Measurements from ENCODE around the gene KRTAP12-4.
"Not testable (repeated sequence)": the region's sequence is repeated elsewhere in the genome, so short reads cannot be mapped to it uniquely, and the experiment has no call there.

Gene KRTAP12-4

DNA sequence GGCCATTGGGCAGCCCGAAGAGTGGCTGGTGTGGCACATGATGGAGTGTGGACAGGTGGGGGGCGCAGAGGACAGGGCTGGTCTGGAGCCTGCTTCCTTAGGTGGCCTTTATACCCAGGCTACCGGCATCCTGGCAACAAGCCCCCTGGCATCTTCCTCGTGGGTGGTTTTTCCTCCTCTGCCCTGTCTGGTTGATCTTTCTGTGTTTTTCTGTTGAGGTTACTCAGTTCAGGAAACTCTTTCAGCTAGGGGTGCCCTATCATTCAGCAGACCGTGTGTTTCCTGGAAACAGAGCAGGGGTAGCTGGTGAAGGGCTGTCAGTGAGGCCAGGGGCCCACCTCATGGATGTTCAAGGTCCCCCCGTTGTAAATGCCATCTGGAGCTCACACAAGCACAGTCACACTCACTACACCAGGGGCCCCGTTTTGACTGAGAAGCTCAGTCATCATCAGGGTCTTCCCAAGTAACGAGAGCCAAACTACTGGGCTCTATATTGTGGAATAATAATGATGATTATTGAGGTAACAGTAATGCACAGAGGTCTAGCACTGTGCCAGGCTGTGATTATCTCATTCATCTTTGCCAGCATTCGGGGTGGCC is at the start of gene KRTAP12-4:
TSS of gene KRTAP12-4 (minus strand) at position 84 of the 600 bp plus-strand sequence. CDS start at position 39, 45 bp downstream.
- no peak for DNase-seq (ENCODE audit: low read depth)

GRCh38 chr21:44703731-44704635 is 49.5 kb upstream of the KRTAP12-4 start:
- no peak for DNase-seq (ENCODE audit: low read depth)

DNA sequence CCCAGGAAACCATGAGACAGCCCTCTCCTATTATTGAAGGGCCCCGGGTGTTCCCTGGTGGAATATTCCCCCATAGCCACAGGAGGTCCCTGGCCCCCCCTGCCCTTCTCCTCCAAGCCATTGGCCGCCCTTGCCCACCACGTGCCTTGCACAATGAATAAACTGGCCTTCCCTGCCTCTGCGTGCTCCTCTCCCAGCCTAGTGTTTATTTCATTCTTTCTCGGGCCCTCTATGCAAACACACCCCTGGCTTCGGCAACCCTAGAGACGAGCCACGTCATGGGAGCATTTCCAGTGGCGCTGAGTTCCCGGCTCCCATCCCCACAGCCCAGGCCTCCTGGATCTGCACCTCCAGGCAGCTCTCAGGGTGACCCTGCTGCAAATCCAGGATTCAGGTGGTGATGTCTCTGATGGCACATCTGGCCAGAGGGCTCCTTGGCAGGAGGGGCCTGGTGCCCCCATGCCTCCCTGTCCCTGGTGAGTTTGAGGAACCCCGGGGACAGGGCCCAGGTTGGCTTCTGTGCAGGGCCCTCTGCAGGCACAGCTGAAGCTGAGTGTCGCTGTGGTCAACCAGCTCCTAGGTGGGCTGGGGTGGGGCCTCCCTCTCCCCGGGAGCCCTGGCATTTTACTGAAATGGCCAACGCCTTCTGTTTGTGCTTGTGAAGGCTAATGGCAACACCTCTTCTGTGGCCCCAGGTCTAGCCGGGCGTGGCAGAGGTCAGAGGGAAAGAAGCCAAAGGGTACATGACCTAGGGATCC is 48.7 kb upstream of the KRTAP12-4 start:
- no peak for DNase-seq (ENCODE audit: low read depth)

DNA sequence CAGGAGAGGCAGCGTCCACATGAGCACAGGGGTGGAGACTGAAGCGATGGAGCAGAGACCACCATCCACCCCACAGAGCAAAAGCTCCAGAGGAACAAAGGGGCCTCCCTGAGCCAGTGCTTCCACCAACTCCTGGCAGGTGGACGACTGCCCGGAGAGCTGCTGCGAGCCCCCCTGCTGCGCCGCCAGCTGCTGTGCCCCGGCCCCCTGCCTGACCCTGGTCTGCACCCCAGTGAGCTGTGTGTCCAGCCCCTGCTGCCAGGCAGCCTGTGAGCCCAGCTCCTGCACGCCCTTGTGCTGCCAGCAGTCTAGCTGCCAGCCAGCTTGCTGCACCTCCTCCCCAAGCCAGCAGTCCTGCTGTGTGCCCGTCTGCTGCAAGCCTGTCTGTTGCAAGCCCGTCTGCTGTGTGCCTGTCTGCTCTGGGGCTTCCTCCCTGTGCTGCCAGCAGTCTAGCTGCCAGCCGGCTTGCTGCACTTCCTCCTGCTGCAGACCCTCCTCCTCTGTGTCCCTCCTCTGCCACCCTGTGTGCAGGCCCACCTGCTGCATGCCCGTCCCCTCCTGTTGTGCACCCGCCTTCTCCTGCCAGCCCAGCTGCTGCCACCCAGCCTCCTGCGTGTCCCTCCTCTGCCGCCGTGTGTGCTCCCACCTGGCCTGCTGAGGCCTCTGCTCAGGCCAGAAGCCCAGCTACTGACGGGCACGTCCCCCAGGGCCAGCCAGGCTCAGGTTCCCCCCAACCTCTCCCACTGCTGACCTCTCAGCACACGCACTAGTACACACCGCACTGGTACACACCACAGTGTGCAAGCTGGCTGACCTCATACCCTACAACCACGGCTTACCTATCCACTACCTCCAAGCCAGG is 47.9 kb upstream of the KRTAP12-4 start:
- DNase-seq (ENCODE audit: low read depth): no peak

GRCh38 chr21:44701541-44701940 is 47.1 kb upstream of the KRTAP12-4 start:
- DNase-seq (ENCODE audit: low read depth): no peak

DNA sequence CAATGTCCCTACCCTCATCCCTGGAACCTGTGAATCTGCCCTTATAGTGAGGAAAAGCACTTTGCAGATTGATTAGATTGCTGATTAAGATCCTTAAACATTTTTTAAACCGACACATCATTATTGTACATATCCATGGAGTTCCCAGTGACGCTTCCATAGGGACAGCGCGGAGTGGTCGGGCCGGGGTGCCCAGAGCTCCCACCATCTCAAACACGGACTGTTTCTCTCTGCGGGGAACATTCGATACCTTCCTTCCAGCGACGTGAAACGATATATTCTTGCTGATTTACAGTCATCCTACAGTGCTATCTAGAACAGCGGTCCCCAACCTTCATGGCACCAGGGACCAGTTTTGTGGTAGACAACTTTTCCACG is 46.6 kb upstream of the KRTAP12-4 start:
- no peak for DNase-seq (ENCODE audit: low read depth)

- no peak for DNase-seq (ENCODE audit: low read depth)
Observed at GRCh38 chr21:44700101-44701022, 45.9 kb upstream of the KRTAP12-4 start.

DNA sequence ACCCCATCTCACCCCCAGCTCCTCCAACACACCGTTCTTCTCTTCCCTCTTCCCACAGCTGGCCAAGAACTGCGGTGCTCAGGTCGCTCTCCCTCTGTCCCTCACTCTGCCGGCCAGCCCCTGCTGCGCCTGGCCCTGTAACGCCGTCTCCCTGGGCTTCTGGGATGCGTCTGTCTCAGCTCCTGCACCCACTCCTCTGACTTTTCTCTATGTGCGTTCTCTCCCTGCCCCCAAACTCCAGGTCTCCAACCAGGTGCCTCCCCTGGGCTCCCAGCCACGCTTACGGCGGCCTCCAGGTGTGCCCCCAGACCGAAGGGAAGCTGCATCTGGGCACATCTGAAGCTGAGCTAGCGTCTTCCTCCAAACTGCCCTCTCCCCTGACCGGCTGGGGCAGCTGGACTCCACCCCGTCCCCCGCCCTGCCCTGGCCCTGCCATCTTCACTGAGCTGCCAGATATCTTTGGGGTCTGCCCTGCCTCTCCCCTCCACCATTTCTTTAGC is 45.1 kb upstream of the KRTAP12-4 start:
- DNase-seq (ENCODE audit: low read depth): no peak

DNA sequence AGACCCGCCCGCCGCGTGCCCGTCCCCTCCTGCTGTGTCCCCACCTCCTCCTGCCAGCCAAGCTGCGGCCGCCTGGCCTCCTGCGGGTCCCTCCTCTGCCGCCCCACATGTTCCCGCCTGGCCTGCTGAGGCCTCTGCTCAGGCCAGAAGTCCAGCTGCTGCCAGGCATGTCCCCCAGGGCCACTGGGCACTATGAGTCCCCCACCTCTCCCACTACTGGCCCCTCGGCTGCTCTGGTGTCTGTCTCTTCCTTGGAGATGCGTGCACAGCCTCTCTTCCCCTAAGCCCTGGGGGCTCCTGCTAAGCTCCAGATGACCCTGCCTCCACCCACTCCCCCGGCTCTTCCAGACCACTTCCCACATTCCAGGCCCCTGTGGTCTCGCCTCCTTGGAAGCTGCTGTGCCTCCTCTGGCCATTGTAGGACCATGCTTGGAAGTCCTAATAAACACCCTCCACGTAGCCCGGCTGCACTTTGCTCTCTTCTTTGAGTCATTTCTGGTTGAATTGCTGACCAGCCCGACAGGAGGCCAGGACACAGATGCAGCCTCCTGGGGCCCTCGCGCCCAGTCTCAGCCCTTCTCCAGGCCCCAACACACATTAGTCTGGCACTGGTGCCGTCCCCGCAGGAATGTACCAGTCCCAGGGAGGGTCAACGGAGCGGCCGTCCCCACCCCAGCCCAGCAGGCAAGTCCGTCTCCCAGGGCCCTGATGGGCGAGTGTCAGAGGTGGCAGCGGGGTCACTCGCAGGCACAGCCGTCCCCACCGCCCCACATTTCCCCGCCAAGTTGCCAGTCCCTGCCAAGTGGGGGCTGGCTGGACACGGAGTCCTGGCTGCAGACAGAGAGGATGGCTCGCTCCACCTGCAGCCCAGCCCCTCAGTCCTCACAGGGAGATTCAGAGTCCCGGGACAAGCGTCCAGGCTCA is 43.6 kb upstream of the KRTAP12-4 start:
- DNase-seq (ENCODE audit: low read depth): no peak

DNA sequence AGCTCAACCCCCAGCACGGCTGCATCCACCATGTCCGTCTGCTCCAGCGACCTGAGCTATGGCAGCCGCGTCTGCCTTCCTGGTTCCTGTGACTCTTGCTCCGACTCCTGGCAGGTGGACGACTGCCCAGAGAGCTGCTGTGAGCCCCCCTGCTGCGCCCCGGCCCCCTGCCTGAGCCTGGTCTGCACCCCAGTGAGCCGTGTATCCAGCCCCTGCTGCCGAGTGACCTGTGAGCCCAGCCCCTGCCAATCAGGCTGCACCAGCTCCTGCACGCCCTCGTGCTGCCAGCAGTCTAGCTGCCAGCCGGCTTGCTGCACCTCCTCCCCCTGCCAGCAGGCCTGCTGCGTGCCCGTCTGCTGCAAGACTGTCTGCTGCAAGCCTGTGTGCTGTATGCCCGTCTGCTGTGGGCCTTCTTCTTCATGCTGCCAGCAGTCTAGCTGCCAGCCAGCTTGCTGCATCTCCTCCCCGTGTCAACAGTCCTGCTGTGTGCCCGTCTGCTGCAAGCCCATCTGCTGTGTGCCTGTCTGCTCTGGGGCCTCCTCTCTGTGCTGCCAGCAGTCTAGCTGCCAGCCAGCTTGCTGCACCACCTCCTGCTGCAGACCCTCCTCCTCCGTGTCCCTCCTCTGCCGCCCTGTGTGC is 42.8 kb upstream of the KRTAP12-4 start, which contains the start of gene KRTAP10-12:
TSS of gene KRTAP10-12 (plus strand) at position 1 of the 639 bp plus-strand sequence. CDS start at position 31, 30 bp downstream.
- not testable (repeated sequence) for DNase-seq (ENCODE audit: low read depth)

GRCh38 chr21:44696572-44696971 is 42.1 kb upstream of the KRTAP12-4 start:
- DNase-seq (ENCODE audit: low read depth): no peak

DNA sequence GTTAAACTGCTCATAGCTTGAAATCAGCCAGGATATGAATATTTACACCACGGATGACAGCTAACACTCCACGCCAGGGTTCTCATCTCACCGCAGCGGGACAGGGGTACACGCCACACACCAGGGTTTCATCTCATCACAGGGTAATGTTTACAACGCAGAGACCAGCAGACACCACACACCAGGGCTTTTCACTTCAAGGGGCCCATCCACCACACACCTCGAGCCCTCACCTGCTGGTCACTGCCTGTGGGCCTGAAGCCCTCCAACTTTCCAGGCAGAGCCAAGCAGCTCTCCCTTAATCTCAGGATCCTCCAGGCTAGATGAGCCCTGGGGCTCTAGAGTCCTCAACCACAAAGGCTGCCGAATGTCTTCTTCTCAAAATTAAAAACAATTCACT is 41.2 kb upstream of the KRTAP12-4 start:
- no peak for DNase-seq (ENCODE audit: low read depth)

DNA sequence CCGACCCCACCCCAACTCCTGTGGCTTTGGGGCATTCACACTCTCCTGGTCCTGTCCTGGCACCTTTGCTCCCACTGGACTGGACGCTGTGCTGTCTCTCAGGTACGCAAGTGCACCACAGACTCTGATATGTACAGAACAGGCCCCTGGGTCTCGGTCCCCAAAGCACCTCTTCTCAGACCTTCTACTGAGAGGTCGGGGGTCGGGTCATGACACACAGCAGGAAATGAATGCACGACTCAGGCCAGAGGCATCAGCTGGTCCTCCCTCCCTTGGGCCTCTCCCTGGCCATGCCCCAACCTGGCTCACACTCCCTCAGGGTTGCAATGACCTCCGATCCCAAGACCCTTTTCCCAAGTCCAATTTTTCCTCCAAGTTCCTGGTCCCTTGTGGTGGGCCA is 40.7 kb upstream of the KRTAP12-4 start:
- no peak for DNase-seq (ENCODE audit: low read depth)

DNA sequence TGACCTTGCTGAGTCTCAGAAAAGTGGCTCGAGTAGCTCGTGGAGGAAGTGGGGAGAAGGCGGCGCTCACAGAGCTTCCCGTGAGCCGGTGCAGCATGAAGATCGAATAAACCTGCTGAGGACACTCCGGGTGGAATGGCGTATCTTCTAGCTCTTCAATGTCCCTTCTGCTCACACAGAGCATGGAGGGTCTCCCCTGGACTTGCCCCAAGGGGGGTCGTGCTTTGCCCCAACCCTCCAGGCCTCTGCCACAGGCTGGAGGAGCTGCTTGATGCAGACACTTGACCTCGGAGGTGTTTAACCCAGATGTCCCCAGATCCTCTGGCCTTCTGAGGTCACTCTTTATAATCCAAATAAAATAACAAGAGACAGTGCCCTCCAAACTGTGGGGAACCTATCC is 40.3 kb upstream of the KRTAP12-4 start:
- DNase-seq (ENCODE audit: low read depth): no peak

- no peak for DNase-seq (ENCODE audit: low read depth)
Observed at GRCh38 chr21:44692798-44693512, 38.5 kb upstream of the KRTAP12-4 start.

GRCh38 chr21:44691686-44692085 is 37.2 kb upstream of the KRTAP12-4 start:
- no peak for DNase-seq (ENCODE audit: low read depth)

GRCh38 chr21:44689740-44690139 is 35.3 kb upstream of the KRTAP12-4 start:
- not testable (repeated sequence) for DNase-seq (ENCODE audit: low read depth)

DNA sequence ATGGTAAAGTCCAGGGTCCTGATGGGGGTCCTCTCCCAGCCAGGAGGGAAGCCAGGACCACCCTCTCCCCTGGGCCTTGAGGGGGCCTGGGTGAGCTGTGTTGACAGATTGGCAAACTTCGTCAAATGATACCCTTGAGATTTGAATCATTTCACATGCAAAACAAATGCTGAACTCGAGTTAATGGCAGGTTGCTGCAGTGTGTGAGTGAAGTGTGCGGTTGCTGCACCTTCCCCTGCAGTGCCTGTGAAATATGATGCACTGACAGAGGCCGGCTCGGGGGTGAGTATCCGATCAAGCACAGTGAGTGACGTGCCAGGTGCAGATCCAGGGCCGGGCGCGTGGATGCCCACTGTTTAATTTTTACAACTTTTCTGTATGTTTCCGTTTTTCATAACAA is 33.2 kb upstream of the KRTAP12-4 start:
- DNase-seq (ENCODE audit: low read depth): no peak

All from HS-27A (cell line).